Activated CD8-positive, alpha-beta T cell treated with anti-CD3 and anti-CD28 coated beads, Interleukin-2, amount 10 ng/mL, durations not matched to agents 7 days and 5 days (primary cell): Measurements from ENCODE around the gene PASK. TPM values are rescaled to one million over a fixed set of nuclear protein-coding genes. Genes with fewer than 3 reads are reported as not detected.

Source experiments
- ATAC-seq: fragments of 150-1000 bp; cut with Tn5 transposase; one replicate; pipeline ENCODE4 v1.10.0; 2021; ENCODE audit warnings: moderate library complexity
- CTCF ChIA-PET: fragments of 350-600 bp; sonication (Branson Sonifier 250); formaldehyde crosslinking; loops from one replicate; lab custom pipeline; 2021; ENCODE audit warnings: antibody characterized with exemption; lab: Charles Lee
- POLR2A ChIA-PET: fragments of 350-600 bp; sonication (Branson Sonifier 250); formaldehyde crosslinking; loops from one replicate; lab custom pipeline; 2021; ENCODE audit warnings: antibody characterized with exemption; lab: Charles Lee
- DNase-seq: peaks from one replicate; pipeline ENCODE4 v3.0.0-alpha.2; 2020
- H3K27ac Mint-ChIP-seq: one replicate; pipeline ENCODE4 v1.8.0; 2021; ENCODE audit warnings: mild to moderate bottlenecking, mixed read lengths
- H3K27me3 Mint-ChIP-seq: one replicate; pipeline ENCODE4 v1.8.0; 2021; ENCODE audit warnings: low read depth, mixed read lengths
- H3K36me3 Mint-ChIP-seq: one replicate; pipeline ENCODE4 v1.8.0; 2021; ENCODE audit warnings: low read depth, mixed read lengths
- H3K4me1 Mint-ChIP-seq: one replicate; pipeline ENCODE4 v1.8.0; 2021; ENCODE audit warnings: low read depth, mixed read lengths
- H3K4me3 Mint-ChIP-seq: one replicate; pipeline ENCODE4 v1.8.0; 2021; ENCODE audit warnings: mild to moderate bottlenecking, mixed read lengths
- H3K9me3 Mint-ChIP-seq: one replicate; pipeline ENCODE4 v1.8.0; 2022; ENCODE audit warnings: mixed read lengths; ENCODE audit not compliant: insufficient read depth
- total RNA-seq, 2 experiments: library from RNA; stranded (reverse); gene quantifications; one replicate each; pipeline ENCODE4 v1.2.3, GENCODE V29; 2021

PASK gene
- total RNA-seq, 2 experiments from 2014 or later, result 46.7 to 52.4 TPM

DNA sequence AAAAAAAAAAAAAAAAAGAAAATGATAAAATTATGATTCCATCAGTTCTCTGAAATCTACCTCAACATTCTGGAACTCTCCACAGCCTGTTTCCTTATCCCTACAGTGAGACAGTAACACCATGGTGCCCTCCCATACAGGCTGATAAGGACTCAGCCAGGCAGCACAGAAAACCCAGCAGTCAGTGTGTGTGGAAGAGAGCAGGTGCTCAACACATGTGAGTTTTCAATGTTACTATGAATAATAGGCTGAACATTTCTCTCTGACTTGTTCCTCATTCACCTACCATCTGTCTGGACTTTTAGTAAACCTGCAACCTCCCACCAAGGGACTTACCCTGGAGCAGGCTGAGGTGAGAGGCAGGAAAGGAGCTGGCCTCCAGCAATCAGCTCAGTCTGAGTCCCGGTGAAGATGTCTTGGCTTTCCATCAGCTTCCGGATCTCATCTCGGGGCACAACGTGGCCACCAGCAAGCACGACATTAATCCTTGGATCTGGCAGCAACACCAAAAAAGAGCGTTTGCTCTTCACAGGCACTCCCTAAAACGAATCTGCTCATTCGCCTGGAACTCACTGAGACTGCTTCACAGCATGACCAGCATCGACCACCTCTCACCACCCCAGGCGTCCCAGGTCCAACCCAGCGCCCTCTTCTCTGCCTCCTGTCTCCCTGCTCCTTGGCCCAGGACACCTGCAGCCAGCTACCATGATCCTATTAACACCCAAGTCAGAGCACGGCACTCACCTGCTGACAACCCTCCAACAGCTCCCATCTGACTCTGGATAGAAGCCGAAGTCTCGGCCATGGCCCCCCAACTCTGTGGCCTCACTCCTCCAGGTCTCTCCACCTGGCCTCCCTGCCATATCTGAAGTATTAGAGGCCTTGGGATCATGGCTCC, 16.5 kb downstream of the PASK start:
- peaks cover 9% of the 10 kb centered on the region for H3K4me1 Mint-ChIP-seq
- ChIA-PET CTCF (no interaction called here), POLR2A (interaction anchor here (0.6 kb wide), 2 partner anchors 11 to 19 kb away, joined by 3 read pairs; no protein-coding TSS in a partner anchor)
- H3K27me3 Mint-ChIP-seq, result no peaks in the 10 kb centered on the region
- H3K36me3 Mint-ChIP-seq, result peaks cover 15% of the 10 kb centered on the region
- H3K4me3 Mint-ChIP-seq, result no peak overlapping the region
- DNase-seq (no peak), ATAC-seq (no peak)
- H3K27ac Mint-ChIP-seq, result no peak overlapping the region
- no peaks in the 10 kb centered on the region for H3K9me3 Mint-ChIP-seq

DNA sequence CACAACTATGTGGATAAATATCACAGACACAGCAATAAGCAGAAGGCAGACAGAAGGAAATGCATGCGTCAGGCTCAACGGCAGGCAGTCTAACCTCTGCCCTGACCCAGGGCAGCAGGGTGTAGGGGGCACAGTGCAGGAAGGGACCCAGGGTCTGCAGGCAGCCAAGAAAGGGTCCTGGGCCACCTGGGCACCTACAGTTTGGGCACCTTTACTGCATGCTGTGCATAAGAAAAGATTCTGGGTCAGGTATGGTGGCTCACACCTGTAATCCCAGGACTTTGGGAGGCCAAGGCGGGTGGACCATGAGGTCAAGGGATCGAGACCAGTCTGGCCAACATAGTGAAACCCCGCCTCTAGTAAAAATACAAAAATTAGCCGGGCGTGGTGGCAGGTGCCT, 17.7 kb downstream of the PASK start:
- Mint-ChIP-seq H3K4me3 (no peak overlapping the region), H3K27ac (no peak overlapping the region), H3K9me3 (no peaks in the 10 kb centered on the region), H3K36me3 (peaks cover 15% of the 10 kb centered on the region), H3K27me3 (no peaks in the 10 kb centered on the region), H3K4me1 (peaks cover 14% of the 10 kb centered on the region)
- CTCF ChIA-PET, result interaction anchor here (0.8 kb wide), 1 partner anchor 19 kb away, joined by 3 read pairs; the partner anchor contains the start of gene PPP1R7
- DNase-seq (no peak), ATAC-seq (no peak)
- POLR2A ChIA-PET, result no interaction called here

DNA sequence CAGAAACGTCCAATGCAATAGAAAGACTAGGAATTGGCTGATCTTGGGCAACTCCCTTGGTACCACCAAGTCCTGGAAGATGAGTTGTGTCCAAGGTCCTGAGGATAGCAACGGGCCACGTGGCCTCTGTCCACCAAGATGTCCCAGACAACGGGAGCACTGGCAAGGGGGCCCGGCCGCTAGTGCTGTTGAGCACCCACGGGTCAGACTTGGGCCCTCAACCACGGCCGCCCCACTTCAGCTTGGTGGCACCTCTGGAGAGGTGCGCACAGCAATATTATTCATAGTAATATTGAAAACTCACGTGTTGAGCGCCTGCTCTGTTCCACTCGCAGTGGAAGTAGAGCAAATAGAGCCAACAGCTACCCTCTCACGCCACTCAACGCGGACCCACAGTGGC, 19.0 kb downstream of the PASK start:
- CTCF ChIA-PET, result interaction anchor here (0.6 kb wide), 1 partner anchor 27 kb away, joined by 4 read pairs; no protein-coding TSS in a partner anchor
- POLR2A ChIA-PET, result no interaction called here
- Mint-ChIP-seq H3K27me3 (no peaks in the 10 kb centered on the region), H3K4me1 (peaks cover 14% of the 10 kb centered on the region), H3K9me3 (no peaks in the 10 kb centered on the region), H3K36me3 (peaks cover 18% of the 10 kb centered on the region), H3K4me3 (no peak overlapping the region), H3K27ac (no peak overlapping the region)
- no peak for DNase-seq
- no peak for ATAC-seq

DNA sequence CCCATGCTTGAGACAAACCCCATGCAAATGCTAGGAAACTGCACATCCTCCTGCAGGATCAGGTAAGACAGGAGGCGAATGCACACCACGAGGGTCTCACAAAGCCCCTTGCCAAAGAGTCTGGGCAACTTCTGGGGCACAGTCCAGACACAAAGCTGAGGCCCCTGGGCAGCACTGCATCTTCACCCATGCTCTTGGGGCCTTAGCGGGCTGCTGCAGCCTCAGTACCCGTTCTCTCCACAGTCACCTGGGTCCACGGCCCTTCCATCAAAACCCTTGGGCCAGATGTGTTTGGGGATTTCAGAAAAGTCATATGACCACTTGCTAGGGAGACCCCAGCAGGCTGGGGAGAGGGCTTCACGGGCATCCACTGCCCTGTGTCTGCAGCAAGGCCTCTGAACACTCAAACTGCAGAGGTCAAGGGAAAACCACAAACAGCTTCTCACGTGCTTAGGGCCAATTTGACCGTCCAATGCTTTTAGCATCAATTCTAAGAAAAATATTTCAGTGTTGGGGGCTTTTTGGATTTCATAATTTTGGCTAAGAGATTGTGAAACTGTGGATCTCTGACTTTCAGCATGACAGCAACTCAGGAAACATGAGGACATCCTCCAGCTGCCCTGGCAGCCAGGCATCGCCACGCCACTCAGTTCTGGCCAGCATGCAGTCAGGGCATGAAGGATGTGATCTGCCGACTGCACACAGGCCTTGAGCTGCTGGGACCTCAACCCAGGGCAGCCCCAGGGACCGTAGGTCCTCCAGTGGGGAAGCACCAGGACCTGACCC, 20.0 kb downstream of the PASK start:
- Mint-ChIP-seq H3K27me3 (no peaks in the 10 kb centered on the region), H3K9me3 (no peaks in the 10 kb centered on the region), H3K36me3 (peaks cover 18% of the 10 kb centered on the region), H3K4me3 (no peak overlapping the region), H3K4me1 (peaks cover 14% of the 10 kb centered on the region), H3K27ac (no peak overlapping the region)
- DNase-seq (no peak), ATAC-seq (no peak)
- POLR2A ChIA-PET, result interaction anchor here (1.6 kb wide), 1 partner anchor 19 kb away, joined by 5 read pairs; no protein-coding TSS in a partner anchor
- CTCF ChIA-PET, result no interaction called here

DNA sequence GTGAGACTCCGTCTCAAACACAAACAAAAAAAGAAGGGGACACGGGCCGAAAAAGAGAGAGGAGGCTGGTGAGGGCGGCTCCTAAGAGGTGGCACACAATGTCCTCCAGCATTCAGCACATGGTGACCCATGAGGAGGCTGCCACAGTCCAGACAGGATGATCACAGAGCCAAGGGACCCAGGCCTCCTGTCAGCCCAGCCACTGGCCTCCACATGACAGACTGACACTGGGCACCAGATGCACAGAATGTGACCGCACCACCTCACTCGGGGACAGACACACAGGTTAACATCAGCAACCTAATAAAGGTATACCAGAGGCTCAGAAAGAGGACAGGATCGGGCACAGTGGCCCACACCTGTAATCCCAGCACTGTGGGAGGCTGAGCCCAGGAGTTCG, 21.0 kb downstream of the PASK start:
- DNase-seq (no peak), ATAC-seq (no peak)
- ChIA-PET CTCF (no interaction called here), POLR2A (interaction anchor here (1.2 to 1.6 kb wide), 2 partner anchors 18 to 22 kb away, joined by 3 to 5 read pairs; partner anchors contain the start of gene PPP1R7)
- H3K36me3 Mint-ChIP-seq, result peaks cover 18% of the 10 kb centered on the region
- H3K4me3 Mint-ChIP-seq, result no peak overlapping the region
- peak overlapping the region; percentile 69 for H3K27ac Mint-ChIP-seq
- no peaks in the 10 kb centered on the region for H3K27me3 Mint-ChIP-seq
- H3K9me3 Mint-ChIP-seq, result no peaks in the 10 kb centered on the region
- H3K4me1 Mint-ChIP-seq, result peaks cover 14% of the 10 kb centered on the region

DNA sequence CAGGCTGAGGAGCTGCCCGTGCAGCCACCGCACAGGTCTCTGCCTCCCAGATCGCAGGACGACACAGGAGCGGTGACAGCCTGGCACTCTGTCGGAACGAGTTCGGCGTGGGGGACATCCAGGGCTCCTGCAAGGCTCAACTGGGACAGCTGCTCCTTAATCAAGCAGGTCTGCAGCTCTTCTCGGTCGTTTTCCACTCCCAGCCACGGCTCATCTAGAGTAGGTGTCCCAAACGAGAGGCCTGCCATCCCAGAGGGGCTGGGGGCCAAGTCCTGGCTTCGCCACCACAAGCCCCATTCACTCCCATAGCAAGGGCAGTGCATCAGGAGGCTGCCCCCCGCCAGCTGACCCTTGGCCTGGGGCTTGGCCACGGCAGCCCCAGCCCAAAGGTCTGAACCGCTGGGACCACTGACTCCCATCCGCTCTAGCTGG, 22.5 kb downstream of the PASK start:
- CTCF ChIA-PET, result interaction anchor here (0.7 kb wide), 1 partner anchor 10 kb away, joined by 3 read pairs; no protein-coding TSS in a partner anchor
- Mint-ChIP-seq H3K9me3 (no peaks in the 10 kb centered on the region), H3K4me3 (no peak overlapping the region), H3K27ac (no peak overlapping the region), H3K36me3 (peaks cover 19% of the 10 kb centered on the region), H3K4me1 (peaks cover 14% of the 10 kb centered on the region), H3K27me3 (no peaks in the 10 kb centered on the region)
- no peak for ATAC-seq
- no peak for DNase-seq
- POLR2A ChIA-PET, result interaction anchor here (1.2 kb wide), 1 partner anchor 23 kb away, joined by 3 read pairs; the partner anchor contains the start of gene PPP1R7

DNA sequence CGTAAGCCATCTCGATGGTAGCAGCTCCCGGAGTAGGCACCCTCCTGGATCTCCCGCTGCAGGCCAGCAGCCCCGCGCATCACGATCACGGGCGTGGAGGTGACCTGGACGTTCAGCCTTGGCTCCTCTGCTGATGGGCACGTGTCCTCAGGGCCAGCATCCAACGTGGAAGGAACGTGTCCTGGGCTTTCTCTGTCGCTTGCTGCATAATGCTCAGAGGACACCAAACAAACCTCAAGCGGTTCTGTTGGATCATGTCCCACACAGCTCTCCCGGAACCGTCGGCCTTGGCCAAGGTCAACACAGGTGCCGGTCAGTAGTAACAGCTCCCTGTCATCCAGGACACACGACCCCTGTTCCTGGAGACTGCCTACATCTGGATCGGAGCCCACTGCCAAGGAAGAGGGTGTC, 23.1 kb downstream of the PASK start:
- H3K36me3 Mint-ChIP-seq, result peaks cover 23% of the 10 kb centered on the region

DNA sequence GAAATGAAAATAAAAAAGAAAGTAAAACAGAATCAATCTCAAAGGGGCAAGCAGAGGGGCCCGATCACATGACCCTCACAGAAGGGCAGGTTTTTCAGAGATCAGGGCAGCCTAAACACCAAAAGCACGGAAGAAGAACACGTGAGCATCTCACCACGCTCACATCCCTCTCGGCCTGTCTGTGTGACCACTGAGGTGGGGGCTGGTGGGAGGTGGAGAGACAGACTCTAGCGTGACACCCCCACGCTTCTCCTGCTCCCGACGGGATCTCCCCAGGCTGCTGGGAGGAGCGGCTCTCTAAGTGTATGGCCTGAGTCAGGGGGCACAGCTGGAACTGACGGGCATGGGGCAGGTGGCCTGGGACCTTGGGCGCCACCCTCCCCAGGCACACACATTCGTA, 23.6 kb downstream of the PASK start:
- no peak for ATAC-seq
- Mint-ChIP-seq H3K4me3 (no peak overlapping the region), H3K4me1 (peaks cover 14% of the 10 kb centered on the region)

More for the DNA sequence above, 23.1 kb downstream of the PASK start:
- DNase-seq (no peak), ATAC-seq (no peak)
- H3K4me3 Mint-ChIP-seq, result no peak overlapping the region
- POLR2A ChIA-PET, result no interaction called here
- H3K4me1 Mint-ChIP-seq, result peaks cover 14% of the 10 kb centered on the region
- no peak overlapping the region for H3K27ac Mint-ChIP-seq
- no peaks in the 10 kb centered on the region for H3K9me3 Mint-ChIP-seq
- CTCF ChIA-PET, result no interaction called here
- H3K27me3 Mint-ChIP-seq, result no peaks in the 10 kb centered on the region

DNA sequence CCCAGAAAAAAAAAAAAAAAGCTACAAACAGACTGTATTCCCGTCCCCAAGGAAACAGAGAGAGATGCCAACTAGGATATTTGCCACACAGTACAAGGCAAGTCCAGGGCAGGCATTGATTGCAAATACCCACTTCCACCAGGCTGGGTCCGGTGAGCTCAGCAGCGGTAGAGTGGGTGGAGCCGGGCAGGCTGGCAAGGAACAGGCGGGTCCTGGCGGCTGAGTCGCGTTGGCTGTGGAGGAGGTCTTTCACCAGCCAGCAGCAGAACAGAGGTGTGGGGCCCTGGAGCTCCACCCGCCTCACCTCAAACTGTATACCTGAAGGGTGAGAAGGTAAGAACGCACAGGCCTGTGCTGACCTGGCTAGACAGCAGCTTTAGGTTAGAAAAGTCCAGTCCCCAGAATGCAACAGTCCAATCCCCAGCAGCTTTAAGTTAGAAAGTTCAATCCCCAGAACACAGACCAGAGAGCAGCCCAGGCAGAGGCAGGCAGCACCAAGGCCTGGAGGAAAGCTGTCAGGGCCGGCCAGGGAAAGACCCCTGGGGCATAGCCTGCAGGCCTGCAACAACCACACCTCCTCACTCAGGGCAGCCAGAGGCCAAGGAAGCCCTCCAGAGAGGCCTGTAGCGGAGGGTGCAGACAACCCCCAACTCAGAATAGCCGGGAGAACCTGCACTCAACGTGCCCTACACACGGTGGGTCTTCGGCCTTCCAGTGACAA, 25.3 kb downstream of the PASK start:
- H3K4me3 Mint-ChIP-seq, result no peak overlapping the region

More for the DNA sequence above, 23.6 kb downstream of the PASK start:
- CTCF ChIA-PET, result no interaction called here
- Mint-ChIP-seq H3K9me3 (no peaks in the 10 kb centered on the region), H3K27ac (no peak overlapping the region), H3K27me3 (no peaks in the 10 kb centered on the region), H3K36me3 (peaks cover 29% of the 10 kb centered on the region)
- DNase-seq, result no peak
- POLR2A ChIA-PET, result no interaction called here

DNA sequence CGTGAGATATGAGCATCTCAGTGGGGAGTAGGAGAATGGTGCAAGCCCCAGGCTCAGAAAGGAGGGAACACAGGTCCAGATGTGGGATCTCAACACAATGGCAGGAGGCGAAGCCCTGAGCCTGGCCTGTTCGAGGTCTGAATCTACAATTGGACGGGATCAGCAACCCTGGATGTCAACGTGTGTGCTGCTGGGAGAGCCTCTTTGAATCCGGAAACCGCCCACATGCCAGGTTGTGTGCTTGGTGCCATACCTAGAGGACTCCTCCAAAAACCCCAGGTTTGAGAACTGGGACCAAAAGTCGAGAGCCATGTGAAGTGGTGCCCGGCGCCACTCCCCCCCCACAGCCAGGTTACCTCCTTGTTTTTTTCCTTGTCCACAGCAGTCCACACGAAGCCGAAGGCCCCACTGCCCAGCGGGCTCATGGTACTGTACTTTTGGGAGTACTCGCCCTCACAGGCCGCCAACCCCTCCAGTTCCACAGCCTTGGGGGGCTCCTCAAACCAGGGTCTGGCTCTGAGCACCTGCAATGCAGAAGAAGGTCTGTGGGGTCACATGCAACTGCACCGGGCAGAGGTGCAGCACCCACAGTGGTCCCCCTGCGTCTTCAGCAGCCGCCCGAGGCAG, 26.8 kb downstream of the PASK start:
- H3K27ac Mint-ChIP-seq, result no peak overlapping the region
- no peak for DNase-seq
- POLR2A ChIA-PET, result no interaction called here
- H3K27me3 Mint-ChIP-seq, result no peaks in the 10 kb centered on the region
- CTCF ChIA-PET, result no interaction called here
- peaks cover 2% of the 10 kb centered on the region for H3K4me1 Mint-ChIP-seq
- H3K4me3 Mint-ChIP-seq, result no peak overlapping the region
- no peak for ATAC-seq
- H3K36me3 Mint-ChIP-seq, result peaks cover 28% of the 10 kb centered on the region
- H3K9me3 Mint-ChIP-seq, result no peaks in the 10 kb centered on the region

More for the DNA sequence above, 25.3 kb downstream of the PASK start:
- ATAC-seq, result no peak
- H3K36me3 Mint-ChIP-seq, result peaks cover 29% of the 10 kb centered on the region
- ChIA-PET CTCF (interaction anchor here (1.1 to 1.5 kb wide), 3 partner anchors 11 to 27 kb away, joined by 3 to 4 read pairs (median 4); partner anchors contain the start of gene PASK), POLR2A (interaction anchor here (0.9 to 1.4 kb wide), 3 partner anchors 13 to 24 kb away, joined by 3 to 4 read pairs (median 3); no protein-coding TSS in a partner anchor)
- no peak for DNase-seq
- peaks cover 12% of the 10 kb centered on the region for H3K4me1 Mint-ChIP-seq
- no peak overlapping the region for H3K27ac Mint-ChIP-seq
- no peaks in the 10 kb centered on the region for H3K27me3 Mint-ChIP-seq
- H3K9me3 Mint-ChIP-seq, result no peaks in the 10 kb centered on the region

DNA sequence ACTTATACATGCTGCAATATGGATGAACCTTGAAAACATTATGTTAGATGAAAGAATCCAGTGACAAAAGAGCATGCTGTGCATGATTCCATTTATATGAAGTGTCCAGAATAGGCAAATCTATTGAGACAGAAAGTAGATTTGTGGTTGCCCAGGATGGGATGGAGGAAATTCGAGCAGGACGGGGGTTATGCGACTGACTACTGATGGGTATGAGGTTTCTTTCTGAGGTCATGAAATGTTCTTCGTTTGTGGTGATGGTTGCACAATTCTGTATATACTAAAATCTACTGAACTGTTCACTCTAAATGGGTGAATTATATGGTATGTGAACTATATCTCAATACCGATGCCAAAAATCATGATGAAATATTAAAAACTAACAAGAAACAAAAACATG, 28.3 kb downstream of the PASK start:
- Mint-ChIP-seq H3K36me3 (peaks cover 28% of the 10 kb centered on the region), H3K4me1 (no peaks in the 10 kb centered on the region), H3K9me3 (no peaks in the 10 kb centered on the region), H3K27me3 (no peaks in the 10 kb centered on the region), H3K27ac (no peak overlapping the region), H3K4me3 (no peak overlapping the region)
- DNase-seq, result no peak
- ATAC-seq, result no peak
- CTCF ChIA-PET, result no interaction called here
- POLR2A ChIA-PET, result no interaction called here
